Stimulated activated CD8-positive, alpha-beta memory T cell treated with anti-CD3 and anti-CD28 coated beads, Interleukin-7, amount 100 ng/mL, for 48 hours (primary cell): ENCODE measurements around the gene ELAVL3.

Source experiments
- DNase-seq, 2 donors: peaks; one replicate each; pipeline ENCODE4 v3.0.0-alpha.2; 2020; ENCODE audit warnings: low read depth in 1 of 2; ENCODE audit errors: extremely low read depth in 1 of 2

The ELAVL3 gene

DNA sequence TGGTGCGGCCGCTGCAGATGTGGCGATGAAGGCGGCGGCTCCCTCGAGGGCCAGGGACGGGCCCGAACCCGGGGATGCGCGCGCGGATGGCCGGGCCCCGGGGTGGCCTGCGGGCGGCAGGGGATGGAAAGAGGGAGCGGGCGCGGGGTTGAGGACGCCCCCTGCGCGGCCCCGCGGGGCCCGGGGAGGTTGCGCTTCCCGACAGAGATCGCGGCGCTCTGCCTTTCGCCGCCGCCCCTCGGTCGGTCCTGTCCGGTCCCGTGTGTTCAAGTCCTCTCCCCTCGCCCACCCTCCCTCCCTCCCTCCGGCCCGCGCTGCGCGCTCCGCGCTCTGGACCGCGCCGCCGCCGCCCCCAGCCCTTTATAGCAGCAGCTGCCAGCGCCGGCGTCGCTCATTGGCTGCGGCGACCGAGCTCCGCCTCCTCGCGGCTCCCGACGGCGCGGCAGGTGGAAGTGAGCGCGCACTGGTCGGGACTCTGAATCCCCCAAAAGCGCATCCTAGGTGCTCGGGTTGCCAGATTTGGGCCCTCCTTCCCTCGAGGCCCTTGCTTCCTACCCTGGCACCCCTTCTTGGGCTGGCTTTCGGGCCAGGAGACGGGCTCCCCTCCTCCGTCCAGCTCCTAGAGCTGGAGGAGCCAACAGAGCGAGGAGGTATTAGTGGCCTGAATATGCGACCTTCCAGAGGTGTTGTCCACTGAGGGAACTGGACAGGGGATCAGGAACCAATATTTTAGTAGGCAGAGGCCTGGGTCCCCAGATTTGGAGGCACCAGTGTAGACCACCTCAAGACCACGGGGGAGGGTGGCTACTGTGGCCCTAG is at the start of gene ELAVL3:
Gene ELAVL3 (minus strand): TSS at position 332 of the 819 bp plus-strand sequence. CDS start 438 bp downstream, outside the sequence.
- no peak for DNase-seq

DNA sequence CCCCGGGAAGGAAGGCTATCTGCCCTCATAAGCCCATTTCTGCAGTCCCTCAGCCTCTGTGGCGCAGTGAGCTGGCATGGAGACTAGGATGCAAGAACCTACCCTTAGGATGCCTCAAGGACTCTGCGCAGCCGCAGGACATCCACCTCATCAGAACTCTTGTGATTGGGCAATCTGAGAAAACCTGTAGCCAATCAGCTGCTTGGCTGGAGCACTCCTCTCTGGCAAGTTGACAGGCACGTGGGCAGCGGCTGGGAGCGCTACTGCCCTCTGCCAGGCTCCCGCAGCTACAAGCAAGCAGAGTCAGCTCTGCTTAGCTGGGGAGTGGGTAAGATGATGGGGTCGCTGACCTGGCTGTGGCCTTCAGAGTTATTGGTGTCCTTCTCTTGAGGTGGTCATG is 49.6 kb upstream of the ELAVL3 start:
- peak in 1 of 2 donors; percentile 59 for DNase-seq

DNA sequence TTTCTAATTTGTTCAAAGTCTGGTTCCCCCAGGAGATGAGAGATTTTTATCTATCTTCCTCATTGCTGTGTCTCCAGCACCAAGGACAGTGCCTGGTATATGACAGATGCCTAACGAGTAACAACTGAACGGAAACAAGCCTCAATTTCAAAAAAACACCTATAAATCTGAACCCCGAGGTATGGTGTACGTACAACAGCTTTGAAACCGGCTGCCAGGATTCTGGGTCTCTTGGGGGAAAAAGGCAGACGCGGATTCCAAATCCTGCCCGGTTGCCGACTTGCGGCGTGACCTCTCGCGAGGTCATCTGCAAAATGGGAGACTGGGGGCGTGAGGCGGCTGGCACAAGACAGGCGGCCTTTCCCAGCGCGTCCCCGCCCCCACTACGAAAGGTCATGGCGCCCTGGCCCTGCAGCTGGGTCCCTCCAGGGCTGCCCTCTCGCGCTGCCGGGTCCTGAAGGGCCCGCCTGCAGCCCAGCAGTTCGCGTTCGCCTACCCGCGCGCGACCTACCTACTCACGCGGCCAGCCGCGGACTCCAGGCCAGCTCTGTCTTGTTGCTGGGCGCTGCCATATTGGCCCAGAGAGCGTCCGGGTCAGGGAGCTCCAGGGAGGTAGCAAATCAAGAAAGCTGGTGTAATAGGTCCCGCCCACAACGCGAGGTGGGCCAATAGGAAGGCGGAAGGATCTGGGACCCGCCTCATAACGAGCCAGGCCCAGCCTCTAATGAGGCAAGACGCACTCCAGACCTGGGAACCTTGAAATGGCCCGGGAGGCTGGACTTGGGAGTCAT is 47.9 kb upstream of the ELAVL3 start, which contains the start of gene ECSIT:
Gene ECSIT (minus strand): TSS at position 584 of the 791 bp plus-strand sequence. CDS start 9,964 bp downstream, outside the sequence.
- peak; percentile 79 to 93 for DNase-seq

DNA sequence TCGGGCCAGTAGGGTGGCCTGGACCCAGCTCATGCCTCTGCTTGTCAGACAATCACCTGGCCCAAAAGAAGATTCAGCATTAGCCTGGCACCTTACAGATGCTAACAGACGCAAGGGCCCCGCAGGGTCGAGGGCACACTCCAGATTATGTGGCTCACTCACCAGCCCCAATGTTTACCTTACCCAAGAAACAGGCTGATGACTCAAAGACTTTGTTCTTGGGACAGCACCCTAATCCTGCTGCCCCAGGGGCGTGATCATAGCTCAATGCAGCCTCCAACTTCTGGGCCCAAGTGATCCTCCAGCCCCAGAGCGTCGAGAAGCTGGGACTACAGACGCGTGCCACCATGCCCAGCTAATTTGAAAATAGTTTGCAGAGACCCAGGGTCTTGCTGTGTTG is 38.3 kb upstream of the ELAVL3 start:
- no peak for DNase-seq

DNA sequence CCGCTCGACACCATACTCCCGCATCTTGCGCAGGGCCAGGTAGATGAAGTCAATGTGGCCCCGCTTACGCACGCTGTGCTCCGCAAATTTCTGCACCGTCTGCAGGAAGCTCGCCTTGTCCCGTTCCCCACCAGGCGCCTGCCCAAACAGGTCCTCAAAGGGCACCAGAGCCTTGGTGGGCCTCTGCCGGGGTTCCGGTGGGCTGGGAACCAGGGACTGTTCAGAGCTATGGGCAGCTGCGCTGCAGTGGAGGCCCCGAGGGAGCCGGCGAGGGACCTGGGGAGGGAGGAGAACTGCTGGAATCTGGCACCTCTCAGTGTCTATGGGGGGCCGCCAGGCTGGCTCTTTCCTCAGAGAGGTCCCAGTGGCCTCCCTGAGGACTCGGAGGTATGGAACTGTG is 33.1 kb upstream of the ELAVL3 start:
- DNase-seq = no peak

DNA sequence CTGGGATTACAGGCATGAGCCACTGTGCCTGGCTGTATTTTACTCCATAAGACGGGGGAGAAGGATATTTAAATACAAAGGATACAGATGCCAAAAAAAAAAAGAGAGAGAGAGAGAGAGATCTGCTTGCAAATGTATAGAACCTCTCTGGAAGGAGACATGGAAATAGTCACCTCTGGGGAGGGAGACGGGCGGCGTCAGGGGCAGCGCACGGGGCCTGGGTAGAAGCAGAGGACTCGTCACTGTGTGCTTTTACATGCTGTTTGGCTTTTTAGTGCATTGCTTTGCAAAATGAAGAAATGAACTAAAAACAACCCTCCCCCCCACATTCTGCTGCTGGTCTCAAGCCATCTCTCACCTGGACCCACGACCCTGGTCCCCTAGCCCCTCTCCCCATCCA is 29.6 kb upstream of the ELAVL3 start:
- no peak for DNase-seq

DNA sequence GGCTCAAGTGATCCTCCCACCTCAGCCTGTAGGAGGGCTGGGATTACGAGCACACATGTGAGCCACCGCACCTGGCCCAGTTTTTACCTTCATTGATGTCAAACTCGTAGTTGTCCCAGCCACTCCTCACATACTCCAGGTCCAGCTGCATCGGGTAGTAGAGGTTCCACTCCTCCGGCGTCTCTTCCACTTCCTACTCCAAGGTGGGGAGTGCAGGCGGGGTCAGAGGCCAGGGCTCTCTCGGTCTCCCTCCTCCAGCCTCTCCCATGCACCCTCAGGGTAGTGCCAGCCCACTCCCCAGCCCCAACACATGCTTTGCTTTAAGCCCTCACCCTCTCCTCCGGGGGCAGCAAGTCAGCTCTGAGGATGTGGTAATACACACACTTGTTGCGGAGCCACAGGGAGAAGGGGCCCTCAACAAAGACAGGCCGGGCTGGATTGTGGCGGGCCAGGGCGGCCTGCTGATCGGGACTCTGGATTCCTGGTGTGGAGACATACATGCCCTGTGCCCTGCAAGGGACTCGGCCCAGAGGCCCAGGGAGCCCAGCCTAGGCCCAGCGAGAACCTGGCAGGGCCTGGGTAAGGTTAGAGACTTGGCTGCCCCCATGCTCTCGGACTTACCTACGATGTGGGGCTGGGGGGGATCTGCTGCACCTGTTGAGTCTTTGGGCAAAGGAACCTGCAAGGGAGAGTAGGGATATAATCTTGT is 26.7 kb upstream of the ELAVL3 start:
- DNase-seq = no peak

DNA sequence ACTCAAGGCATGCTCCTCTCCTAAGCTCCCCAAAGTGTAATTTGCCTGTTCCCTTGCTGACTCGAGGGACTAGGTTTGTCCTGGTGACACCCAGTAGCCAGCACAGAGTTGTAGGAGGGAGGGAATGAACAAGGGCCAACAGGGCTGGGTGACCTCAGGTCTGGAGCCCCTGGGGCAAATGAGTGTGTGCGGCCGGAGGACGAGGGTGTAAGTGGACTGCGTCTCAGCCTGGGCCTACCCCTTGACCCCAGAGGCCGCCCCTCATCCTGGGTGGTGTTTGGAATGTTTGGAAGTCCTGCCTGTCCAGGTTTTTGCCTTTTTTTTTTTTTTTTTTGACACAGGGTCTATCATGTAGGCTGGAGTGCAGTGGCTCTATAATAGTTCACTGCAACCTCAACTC is 26.1 kb upstream of the ELAVL3 start:
- DNase-seq = no peak

DNA sequence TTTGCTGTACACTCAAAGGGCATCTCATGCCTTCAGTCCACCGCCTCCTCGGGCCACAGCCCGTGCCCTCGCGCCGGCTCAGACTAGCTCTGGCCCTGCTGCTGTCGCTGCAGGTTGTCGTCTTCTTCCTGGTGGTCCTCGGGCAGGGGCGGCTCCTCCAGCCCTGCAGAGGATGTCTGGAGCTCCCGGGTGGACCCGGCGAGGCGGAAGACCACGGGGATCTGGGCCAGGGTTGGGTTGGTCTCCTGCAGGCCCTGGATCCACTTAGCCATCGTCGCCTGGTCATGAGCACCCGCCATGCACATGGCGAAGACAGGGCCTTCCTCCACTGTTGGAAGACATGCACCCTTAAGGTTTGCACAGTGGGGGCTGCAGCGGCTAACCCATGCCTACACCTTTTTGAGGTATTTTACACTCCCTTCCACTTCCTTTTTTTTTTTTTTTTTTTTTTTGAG is 25.3 kb upstream of the ELAVL3 start:
- DNase-seq = no peak

DNA sequence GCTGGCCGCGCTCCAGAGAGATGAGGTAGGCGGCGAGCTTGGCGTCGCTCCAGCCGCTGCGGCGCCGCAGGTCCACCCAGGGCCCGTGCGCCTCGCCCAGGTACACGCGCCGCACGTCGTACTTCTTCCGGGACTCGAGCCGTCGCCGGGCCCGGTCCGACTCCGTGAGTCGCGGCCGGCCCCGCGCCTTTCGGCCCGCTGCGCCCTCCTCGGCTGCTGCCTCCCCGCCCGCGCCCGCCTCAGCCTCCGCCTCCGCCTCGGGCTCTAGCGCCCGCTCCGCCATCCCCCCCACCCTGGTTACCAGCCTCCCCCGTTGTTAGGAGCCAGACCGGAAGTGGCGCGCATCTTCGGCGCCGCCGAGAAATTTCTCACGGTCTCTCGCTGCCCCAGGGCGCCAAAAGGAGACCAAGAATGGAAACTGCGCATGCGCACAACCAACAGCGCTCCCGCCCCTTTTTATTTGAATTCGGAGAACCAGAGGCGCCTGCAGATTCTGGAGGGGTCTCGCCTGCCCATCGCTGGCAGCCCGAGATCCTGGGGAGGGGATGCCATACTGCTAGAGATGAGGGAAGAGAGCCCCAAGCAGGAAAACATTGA is 24.8 kb upstream of the ELAVL3 start, which contains the start of gene ZNF653:
Gene ZNF653 (minus strand): TSS at position 336 of the 597 bp plus-strand sequence. CDS start 53 bp downstream, at position 283.
- DNase-seq = peak; percentile 87 to 92

DNA sequence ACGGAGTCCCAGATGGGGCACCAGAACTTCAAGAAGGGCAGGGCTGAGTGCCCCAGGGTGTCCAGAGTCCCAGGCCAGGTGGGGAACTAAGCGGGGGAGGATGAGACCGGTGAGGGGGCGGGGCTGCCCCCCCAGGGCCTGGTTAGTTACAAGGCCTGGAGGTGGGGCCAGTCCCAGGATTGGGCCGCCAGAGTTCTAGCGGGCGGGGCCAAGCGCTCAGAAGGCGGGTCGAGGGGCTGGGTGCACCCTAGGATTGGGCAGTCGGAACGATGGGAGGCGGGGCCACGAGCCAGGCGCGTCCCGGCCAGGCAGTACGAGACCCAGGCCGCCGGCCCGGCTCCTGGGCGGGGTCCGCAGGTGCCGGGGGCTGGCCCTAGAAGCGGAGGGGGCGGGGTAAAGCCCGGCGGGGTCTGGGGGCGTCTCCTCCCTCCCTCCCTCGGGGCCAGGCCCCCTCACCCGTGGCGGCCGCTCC is 24.2 kb upstream of the ELAVL3 start:
- DNase-seq = peak; percentile 96 to 98

DNA sequence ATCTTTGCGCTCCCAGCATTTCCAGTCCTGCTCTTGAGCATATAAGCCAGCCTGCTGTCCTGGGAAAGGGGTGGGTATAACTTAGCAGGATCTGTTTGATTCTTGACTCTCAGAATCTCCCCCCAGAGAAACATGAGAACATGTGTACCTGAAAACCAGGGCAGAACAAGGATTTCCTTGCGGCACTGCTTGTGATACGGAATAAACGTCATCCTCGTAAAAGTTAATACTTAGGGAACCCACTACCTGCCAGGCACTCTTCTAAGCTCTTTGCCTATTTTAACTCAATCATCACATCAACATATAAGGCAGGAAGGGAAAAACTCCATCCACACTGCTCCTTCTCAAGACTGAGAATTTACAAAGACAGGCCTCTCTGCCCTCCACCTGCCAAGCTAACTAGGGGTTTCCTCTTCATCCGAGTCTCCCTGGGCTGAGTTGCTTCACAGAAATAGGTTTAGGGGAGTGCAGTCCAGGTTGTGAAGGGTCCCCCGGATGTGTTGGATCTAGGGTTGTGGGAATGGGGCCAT is 23.7 kb upstream of the ELAVL3 start:
- no peak for DNase-seq

DNA sequence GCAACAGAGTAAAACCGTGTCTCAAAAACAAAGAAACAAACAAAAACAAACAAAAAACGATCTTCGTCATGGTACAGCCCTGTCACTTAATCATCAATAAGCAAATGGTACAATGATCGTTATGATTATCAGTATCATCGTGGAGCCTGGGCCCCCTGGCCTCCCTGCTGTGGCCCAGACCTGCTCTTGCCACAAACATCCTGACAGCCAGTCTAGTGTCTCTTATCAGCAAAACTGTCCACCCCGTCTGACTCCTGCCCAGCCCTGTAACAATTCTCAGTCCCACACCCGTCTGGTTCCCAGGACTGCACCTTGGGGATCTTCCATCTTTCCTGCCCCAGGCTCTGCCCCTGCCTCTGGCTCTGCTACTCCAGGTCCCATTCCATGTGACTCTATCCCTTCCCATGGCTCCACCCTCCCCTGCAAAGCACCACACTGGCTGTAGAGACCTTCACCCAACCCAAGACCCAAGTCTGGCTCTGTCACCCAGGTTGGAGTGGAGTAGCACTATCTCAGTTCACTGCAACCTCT is 19.1 kb upstream of the ELAVL3 start:
- no peak for DNase-seq

DNA sequence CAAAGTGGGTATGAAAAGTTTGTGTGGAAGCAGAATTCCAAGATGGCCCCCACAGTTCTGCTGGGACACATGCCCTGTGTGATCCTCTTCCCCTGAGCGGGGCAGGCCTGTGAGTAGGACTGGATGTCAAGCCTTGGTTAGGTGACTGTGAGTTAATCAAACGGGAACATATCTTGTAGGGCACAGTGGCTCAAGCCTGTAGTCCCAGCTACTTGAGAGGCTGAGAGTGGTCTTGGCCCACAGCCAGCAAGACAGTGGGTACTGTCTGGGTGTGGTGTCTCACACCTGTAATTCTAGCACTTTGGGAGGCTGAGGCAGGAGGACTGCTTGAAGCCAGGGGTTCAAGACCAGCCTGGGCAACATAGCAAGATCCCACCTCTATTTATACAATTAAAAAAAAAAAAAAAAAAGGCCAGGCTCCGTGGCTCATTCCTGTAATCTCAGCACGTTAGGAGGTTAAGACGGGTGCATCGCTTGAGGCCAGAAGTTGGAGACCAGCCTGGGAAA is 18.4 kb upstream of the ELAVL3 start:
- DNase-seq = no peak

DNA sequence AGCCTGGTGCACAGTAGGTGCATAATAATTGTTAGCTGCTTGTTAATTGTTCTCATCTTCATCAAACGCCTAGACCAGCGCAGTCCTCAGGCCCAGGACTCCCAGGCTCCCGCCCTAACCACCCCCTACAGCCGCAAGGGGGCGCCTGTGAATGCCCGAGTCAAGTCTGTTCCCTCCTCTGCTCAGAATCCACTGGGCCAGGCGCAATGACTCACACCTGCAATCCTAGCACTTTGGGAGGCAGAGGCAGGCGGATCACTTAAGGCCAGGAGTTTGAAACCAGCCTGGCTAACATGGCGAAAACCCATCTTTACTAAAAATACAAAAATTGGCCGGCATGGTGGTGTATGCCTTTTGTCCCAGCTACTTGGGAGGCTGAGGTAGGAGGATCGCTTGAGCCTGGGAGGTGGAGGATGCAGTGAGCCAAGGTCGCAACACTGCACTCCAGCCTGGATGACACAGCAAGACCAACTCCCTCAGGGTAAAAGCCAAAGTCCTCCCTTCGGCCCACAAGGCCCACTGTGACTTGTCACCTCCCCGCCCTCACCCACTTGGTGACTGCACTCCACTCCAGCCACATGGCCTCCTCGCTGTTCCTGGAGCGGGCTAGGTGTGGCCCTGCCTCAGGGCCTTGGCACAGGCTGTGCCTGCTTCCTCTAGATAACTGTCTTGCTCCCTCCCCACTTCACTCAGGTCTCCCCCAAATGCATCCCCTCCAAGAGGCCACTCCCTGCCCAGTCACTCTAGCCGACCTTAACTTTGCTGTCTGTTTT is 15.7 kb upstream of the ELAVL3 start:
- peak; percentile 37 to 47 for DNase-seq

DNA sequence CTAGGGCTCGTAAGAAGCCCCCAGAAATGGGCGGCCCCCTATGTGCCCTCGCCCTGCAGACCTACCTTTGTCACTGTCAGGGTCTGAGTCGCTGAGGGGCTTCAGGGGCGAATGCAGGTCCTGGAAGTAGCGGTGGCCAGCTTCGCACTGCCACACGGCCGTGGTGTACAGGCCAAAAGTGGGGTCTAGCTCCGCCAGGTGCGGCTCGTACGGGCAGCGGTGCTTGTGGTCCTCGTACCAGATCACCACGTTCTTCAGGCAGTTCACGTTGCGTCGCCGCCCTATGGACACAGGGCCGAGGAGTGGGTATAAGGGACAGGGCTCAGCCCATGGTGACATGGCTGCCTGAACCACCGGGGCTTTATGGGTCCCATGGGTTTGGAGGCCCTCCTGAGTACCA is 15.0 kb upstream of the ELAVL3 start:
- no peak for DNase-seq

DNA sequence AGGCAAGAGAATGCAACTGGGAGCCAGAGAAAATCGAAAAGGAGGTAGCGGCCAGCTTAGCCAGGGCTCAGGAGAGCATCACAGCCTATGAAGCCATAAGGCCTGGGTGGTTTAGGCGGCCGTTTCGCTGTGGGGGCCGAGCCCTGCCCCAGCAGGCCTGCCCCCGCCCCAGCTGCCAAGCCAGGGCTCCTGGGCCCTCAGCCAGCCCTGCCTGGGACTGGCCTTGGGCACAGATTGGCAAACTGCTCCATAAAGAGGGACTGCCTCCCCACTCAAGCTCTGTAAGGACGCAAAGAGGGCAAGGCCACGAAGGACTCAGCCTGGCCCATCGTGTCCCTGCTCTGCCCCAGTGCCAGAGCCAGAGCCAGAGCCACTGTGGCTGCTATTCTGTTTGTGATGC is 14.6 kb upstream of the ELAVL3 start:
- DNase-seq = no peak

DNA sequence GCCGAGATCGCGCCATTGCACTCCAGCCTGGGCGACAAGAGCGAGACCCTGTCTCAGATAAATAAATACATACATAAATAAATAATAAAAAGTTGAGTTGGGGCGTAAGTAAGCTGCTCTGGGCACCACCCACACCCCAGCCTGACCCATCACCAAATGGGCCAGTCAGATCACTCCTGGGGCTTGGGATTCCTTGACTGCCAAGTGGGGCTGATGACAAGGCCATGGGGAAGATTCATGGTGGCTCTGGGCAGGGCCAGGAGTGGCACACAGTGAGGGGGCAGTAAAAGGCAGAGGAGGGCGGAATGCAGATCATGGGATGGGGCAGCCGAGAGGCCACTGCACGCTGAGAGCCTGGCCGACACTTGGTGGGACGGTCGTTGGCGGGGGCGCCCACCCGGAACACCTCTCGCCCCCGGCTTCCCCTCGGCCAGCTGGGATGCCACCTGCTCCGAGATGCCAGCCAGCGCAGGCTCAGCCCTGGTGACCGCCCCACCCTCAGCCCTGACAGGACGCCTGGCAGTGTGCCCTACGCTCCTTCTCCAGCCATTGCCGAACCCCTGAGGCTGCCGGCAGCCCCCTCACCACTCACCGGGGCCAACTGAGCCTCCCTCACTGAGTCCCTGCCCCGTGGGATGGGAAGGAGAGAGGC is 13.9 kb upstream of the ELAVL3 start:
- DNase-seq = no peak

DNA sequence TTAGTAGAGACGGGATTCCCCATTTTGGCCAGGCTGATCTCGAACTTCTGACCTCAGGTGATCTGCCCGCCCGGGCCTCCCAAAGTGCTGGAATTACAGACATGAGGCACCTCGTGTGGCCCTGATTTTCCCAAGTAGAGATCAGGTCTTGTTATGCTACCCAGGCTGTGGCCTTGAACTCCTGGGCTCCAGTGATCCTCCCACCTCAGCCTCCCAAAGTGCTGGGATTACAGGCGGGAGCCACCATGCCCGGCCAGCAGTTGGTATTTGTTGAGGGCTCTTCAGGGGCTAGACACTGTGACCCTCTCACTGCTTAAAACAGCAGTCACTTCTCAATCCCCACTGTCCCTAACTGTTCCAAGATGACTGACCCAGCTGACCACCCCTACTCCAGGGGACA is 8.5 kb upstream of the ELAVL3 start:
- DNase-seq = no peak
